SU-DHL-6 (cell line): ENCODE data around the gene TRAPPC3L.

Experiments
- CTCF ChIP-seq: fragments of 200-600 bp; sonication (generic); IDR thresholded peaks from one replicate; pipeline ENCODE4 v1.5.1; 2017; ENCODE audit warnings: antibody characterized with exemption, mild to moderate bottlenecking, low read length, moderate library complexity; ENCODE audit not compliant: insufficient read depth, poor library complexity, severe bottlenecking
- EZH2phosphoT487 ChIP-seq: fragments of 200-600 bp; sonication (generic), shearing (Covaris generic); conservative IDR thresholded peaks from 2 replicates; pipeline ENCODE4 v1.6.1; 2018; ENCODE audit warnings: mild to moderate bottlenecking, antibody characterized with exemption, low read length, moderate library complexity, mixed read lengths

- TF ChIP-seq CTCF = no peak
- no peak for TF ChIP-seq EZH2phosphoT487
Observed at GRCh38 chr6:116471531-116471930, 74.0 kb downstream of the TRAPPC3L start.
